DMS53 (cell line): ENCODE data around the gene PTH2.
"Not testable (repeated sequence)": the region's sequence is repeated elsewhere in the genome, so short reads cannot be mapped to it uniquely, and the experiment has no call there.

Experiments used
- DNase-seq: peaks from one replicate; lab custom pipeline; 2025; lab: John Stamatoyannopoulos, UW

PTH2 gene

GRCh38 chr19:49447485-49448431, 24.5 kb upstream of the PTH2 start:
- no peak for DNase-seq

- DNase-seq, result no peak
These were observed 22.8 kb upstream of the PTH2 start for GRCh38 chr19:49445997-49446396.

GRCh38 chr19:49444100-49444700, 21.0 kb upstream of the PTH2 start:
- DNase-seq, result not testable (repeated sequence)

- peak; percentile 96 for DNase-seq
These were observed 20.3 kb upstream of the PTH2 start for GRCh38 chr19:49443366-49444099.

- DNase-seq, result peak; percentile 90
These were observed 19.6 kb upstream of the PTH2 start for GRCh38 chr19:49442771-49443365.

GRCh38 chr19:49442354-49442753, 19.1 kb upstream of the PTH2 start:
- peak; percentile 62 for DNase-seq

GRCh38 chr19:49441960-49442350, 18.7 kb upstream of the PTH2 start:
- DNase-seq, result no peak

- peak; percentile 54 for DNase-seq
These were observed 18.1 kb upstream of the PTH2 start, which contains the start of gene SLC17A7 for GRCh38 chr19:49441210-49441959. SLC17A7 (minus strand) TSS chr19:49441527; CDS start chr19:49441379, 148 bp downstream.

- no peak for DNase-seq
These were observed 17.4 kb upstream of the PTH2 start for GRCh38 chr19:49440439-49441209.

GRCh38 chr19:49439836-49440235, 16.6 kb upstream of the PTH2 start:
- DNase-seq, result no peak

GRCh38 chr19:49438261-49438660, 15.0 kb upstream of the PTH2 start:
- DNase-seq, result no peak

GRCh38 chr19:49437231-49437630, 14.0 kb upstream of the PTH2 start:
- DNase-seq, result no peak

GRCh38 chr19:49436381-49437017, 13.3 kb upstream of the PTH2 start:
- DNase-seq, result no peak

- no peak for DNase-seq
These were observed 12.4 kb upstream of the PTH2 start for GRCh38 chr19:49435670-49436069.

- no peak for DNase-seq
These were observed 11.8 kb upstream of the PTH2 start for GRCh38 chr19:49434907-49435583.

- no peak for DNase-seq
These were observed 10.1 kb upstream of the PTH2 start for GRCh38 chr19:49433240-49433901.

- peak; percentile 43 for DNase-seq
These were observed 9.2 kb upstream of the PTH2 start for GRCh38 chr19:49432141-49433073.

- no peak for DNase-seq
These were observed 8.1 kb upstream of the PTH2 start for GRCh38 chr19:49431330-49431749.
